Skeletal muscle cell (primary cell): ENCODE results near the gene LMBRD2.

ENCODE experiments used
- DNase-seq: peaks from one replicate; pipeline ENCODE4 v3.0.0-alpha.2; 2010; ENCODE audit warnings: low read depth
- H3K4me3 ChIP-seq: 2 replicates; pipeline ENCODE4 v1.5.1; 2011; ENCODE audit warnings: low read depth, mild to moderate bottlenecking, control low read depth, low read length, moderate library complexity

Gene LMBRD2

DNA sequence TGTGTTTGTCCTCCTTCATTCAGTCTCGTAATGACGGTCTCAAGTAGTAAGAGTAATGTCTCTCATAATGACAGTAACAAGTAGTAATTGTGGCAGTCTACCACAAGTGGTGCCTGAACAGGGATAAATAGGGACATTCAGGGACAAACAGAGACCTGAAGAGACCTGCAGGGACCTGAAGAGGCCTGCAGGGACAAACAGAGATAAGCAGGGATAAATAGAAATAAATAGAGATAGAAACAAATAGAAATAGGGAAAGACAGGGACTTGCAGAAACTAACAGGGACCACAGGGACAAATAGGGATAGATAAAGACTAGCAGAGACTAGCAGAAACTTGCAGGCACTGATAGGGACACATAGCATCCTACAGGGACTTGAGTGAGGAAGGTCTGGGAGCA lies 92.9 kb downstream of the LMBRD2 start:
- H3K4me3 ChIP-seq, result no peak overlapping the region
- DNase-seq, result no peak

DNA sequence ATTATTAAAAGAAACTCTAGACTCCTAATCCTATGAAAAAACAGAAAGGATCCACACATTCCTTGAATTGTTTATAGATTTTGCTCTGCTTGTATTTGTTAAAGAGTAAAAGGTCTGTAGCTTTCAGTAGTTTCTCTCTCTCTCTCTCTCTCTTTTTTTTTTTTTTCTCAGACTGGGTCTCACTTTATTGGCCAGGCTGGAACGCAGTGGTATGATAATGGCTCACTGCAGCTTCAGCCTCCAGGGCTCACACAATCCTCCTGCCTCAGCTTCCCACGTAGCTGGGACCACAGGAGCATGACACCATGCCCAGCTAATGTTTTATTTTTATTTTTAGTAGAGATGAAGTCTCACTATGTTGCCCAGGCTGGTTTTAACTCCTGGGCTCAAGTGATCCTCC lies 94.3 kb downstream of the LMBRD2 start:
- DNase-seq, result no peak
- H3K4me3 ChIP-seq, result no peak overlapping the region

DNA sequence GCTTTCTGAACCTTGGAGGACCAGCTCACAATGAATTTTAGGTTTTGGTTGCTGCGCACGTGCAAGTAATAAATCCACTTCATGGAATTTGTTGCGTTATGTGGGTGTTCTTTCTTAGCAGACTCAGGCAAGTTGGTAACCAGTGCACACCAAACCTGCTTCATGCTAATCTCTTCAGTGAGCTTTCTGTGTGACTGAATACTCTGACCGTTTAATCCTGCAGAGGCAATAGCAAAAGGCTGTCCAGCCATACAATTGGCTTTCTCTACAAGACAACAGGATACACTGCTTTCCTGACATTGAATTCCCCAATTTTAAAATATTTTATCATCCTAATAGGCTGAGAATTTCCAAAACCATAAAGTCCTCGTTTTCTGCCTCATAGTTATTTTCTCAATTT lies 95.3 kb downstream of the LMBRD2 start:
- no peak for DNase-seq
- no peak overlapping the region for H3K4me3 ChIP-seq

DNA sequence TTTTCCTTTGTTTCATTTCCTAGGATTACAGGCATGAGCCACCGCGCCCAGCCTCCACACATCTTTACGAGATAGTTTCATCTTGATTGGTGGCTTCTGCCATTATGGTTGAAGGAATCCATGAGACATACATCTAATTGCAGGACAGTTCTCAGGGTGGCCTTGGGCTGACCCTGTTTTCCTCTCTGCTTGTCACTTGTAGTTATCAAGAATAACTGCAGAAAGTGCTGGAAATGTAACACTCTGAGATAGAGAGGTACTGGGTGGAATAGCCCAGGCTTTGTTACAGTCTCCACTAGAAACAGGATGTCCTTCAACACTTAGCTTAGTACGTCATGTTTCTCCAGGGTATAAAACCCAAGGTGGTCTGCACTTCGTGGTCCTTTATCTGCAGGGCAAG lies 95.7 kb downstream of the LMBRD2 start:
- no peak overlapping the region for H3K4me3 ChIP-seq
- no peak for DNase-seq

DNA sequence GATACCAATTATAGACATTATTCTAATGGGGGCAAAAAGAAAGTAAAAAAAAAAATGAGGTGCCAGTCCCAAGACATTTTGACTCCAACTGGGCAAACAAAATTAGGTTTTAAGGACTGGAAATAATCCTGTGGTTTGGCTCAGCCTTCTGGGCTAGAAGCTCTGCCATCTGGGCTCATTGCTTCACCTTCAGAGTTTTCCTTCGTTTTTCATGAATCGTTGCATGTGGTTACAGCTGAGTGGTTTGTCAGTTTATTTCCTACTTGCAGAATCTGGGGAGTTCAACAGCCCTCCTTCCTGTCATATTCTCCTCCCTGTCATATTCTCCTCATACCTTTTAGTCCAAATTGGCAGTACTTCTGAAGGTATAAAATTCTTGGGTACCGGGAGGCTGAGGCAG lies 97.0 kb downstream of the LMBRD2 start:
- no peak for DNase-seq
- H3K4me3 ChIP-seq, result no peak overlapping the region

DNA sequence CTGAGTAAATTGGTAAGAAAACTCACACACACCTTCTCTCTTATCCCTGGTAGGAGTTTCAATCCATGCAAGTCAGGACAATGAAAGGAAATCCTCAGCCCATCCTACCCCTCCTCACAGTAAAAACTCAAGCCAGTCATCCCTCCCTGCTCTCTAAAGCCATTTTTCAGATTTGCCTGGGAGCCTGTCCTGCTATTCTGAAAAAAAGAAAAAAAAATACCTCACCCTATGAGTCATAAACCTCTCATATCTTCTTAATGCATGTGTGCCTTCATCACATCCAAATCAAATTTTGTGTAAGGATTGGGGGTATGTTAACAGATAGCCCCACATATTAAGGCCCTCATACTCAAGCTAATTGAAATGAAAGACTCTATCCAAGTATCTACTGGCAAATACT lies 99.1 kb downstream of the LMBRD2 start:
- no peak for DNase-seq
- no peak overlapping the region for H3K4me3 ChIP-seq

DNA sequence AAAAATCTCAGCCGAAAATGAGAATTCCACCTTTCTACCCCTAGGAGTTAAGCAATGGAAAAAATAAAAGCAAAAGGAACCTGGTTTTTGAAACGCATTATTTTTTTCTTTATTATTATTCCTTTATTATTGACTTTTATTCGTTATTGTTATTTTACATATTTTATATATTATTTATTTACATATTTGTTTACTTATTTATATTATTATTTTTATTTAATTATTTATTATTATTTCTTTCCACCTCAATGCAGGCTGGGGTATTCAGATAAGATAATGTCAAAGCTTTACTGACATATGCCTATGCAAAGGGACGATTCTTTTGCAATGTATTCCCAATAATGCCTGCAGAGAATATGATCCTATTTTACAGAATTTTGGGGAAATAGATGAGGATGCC lies 101.7 kb downstream of the LMBRD2 start:
- H3K4me3 ChIP-seq, result no peak overlapping the region
- DNase-seq, result no peak
